Cortex of kidney (tissue), 1 donor: Measurements from ENCODE around the gene TAGLN2.

Source experiments
- DNase-seq: peaks from one replicate; lab custom pipeline; 2025; lab: John Stamatoyannopoulos, UW

TAGLN2 gene

DNA sequence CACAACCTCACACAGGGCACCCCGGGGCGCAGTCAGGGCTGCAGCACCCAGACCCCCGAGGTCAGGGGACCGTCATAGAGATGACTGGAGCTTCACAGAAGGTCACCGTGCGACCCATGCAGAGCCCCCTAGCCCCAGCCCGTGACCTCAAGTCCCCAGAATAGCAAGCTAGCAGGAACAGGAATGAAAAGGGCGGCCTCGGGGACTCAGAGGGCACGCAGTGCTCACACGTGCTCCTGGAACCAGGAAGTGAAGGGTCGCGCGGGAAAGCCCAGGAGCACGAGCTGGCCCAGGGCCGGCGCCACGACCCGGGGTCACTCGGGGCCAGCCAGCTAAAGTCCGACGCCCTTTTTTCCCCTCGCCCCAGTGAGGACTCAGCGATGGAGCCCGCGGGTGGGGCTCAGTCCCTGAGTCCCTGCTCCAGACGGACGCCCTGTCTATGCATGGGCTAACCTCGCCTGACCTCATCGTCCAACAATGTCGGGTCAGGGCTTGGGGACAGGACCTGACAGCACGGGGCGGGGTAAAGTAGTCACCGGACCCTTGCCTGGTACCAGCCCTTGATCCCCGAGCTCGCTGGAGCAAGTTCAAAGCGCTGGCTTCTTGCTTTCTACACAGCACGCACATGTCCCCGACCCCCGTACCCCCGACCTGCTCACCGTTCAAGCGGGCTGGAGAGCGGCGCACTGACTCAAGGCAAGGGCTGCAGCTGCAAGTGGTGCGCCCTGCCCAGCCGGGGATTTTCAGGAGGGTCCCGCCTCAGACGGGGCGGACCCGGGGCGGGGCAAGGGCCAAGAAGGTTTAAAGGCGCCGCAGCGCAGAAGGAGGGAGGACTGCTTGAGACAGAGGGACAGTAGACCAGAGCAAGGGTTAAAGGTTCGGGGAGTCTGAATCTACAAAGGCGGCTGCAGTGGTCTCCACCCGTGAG lies at the start of gene TAGLN2:
TSS of gene TAGLN2 (minus strand) at position 717 of the 928 bp plus-strand sequence. CDS start 4,998 bp downstream, outside the sequence.
- no peak for DNase-seq

DNA sequence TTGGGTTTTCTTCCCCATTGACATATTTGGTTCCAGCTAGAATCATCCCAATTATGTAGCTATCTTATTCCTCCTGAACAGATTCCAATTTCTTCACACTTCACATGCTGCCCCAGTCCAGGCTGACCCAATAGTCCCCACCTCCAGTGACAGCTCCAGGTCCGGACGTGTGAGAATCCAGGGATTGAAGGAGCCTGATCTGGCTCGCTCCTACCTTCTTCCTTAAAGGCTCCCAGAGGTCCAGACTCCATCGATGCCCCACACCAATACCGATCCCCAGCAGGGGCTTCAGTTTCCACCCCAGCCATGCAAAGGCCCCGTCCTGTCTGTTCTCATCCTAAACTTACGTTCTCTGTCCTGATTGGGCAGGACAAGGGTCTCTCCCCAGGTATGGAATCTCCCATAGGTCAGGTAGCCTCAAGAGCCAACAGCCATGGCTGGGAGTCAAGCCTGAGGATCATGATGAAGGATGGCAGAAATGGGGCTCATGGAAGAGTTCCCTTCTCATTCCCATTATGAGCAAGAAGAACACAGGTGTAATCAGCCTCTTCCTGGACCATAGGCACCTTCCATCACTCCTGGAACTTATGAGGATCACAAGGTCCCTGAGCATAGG lies 49.2 kb upstream of the TAGLN2 start:
- DNase-seq, result no peak

DNA sequence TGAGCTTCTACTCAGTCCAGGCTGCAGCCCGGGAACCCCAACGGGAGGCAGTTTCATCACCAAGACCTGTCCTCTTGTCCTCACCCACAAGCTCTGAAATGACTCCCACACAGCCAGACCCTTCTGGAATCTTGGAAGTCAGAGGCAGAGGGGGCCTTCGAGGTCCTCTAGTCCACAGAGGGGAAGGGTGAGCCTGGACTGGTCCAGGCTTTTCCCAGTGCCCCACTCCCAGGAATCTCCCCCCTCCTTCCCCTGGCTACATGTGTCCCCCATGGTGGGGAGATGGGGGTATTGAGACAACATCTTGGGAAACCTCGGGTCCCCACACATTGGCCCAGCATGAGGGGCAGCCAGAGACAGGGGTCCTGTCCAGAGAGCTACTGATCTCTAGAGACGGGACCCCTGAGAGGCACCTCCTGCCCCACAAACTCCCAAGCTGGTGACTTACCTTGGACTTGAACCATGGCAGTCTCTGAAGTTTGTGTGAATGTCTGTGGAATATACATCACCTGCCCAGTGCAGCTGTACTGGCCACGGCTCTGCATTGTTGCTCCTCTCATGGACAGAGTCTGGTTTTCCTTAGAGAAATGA lies 48.1 kb upstream of the TAGLN2 start:
- no peak for DNase-seq

DNA sequence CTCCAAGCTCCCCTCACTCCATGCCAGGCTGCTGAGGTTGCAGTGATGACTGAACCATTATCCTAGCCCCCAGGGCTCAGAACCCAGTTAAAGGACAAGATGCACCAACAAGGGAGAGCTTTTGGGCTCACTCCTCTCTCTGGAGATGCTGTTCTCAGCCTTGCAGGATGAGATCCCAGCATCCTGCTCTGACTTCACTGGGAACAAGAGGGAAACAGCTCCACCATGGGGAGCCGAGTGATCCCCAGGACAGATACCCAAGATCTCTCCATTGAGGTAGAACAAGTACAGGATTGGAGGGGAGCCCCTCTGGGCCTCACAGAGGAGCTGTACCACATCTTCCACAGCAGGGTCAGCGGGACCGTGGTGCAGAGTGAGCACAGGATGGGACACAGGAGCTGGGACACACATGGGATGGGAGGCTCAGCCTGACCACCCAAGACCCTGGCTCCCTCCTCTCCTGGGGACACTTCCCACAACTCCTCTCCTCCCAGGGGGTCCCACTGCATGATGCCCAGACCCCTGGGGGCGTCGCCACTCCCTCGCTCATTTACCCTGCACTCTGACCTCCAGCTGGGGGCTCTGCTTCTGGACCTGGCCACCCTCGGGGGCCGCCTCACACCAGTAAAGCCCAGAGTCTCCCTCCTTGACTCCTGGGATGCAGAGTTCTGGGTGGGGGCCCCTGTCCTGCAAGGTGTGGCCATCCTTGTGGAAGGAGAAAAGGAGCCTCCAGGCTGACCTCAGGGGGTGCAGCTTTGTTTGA lies 47.3 kb upstream of the TAGLN2 start:
- no peak for DNase-seq

DNA sequence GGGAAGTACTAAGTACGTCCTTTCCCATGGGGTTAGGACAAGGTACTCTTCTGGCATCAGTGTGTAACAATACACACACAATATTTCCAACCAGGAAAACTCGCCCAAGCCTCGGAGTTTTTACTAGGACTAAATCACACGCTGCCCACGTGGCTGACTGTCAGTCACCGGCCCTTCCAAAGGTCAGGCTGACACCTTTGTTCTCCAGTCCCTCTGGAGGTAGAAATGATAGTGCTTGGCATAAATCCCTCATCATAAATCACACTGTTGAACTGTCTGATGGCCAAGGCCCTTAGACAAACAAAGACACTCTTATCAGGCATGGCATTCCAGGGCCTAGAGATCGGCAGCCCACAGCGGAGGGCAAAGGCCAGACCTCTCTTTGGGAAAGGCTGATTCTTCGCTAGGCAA lies 45.6 kb upstream of the TAGLN2 start:
- DNase-seq, result no peak

DNA sequence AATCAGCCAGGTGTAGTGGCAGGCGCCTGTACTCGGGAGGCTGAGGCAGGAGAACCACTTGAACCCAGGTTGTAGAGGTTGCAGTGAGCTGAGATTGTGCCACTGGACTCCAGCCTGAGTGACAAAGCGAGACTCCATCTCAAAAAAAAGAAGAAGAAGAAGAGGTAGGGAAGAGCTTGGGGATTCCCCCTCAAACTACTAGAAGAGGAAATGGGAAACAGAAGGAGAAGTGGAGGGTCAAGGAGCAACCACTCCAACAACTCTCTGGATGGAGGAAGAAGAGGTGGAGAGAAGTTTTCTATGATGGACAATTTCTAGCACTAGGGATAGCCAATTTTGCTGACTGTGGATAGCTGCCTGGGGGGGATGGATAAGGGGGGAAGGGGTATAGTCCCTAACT lies 43.6 kb upstream of the TAGLN2 start:
- DNase-seq, result no peak

DNA sequence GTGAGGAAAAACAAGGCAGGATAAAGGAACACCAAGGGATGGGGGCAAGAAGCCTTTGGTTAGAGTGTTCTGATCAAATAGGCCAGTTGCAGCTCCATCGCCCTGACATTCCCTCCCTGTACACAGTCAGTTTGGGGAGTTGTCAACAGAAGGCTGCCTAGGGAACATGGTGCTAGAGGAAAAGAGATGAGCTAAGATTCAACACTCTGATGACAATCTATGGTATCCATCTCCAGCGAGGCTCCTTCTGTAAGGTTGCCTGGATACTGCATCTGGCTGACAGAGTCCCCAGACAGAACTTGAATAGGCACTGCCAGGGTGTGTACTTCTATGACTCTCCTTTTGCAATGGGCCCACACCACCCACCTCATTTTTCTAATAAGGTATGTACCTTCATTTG lies 40.0 kb upstream of the TAGLN2 start:
- no peak for DNase-seq

DNA sequence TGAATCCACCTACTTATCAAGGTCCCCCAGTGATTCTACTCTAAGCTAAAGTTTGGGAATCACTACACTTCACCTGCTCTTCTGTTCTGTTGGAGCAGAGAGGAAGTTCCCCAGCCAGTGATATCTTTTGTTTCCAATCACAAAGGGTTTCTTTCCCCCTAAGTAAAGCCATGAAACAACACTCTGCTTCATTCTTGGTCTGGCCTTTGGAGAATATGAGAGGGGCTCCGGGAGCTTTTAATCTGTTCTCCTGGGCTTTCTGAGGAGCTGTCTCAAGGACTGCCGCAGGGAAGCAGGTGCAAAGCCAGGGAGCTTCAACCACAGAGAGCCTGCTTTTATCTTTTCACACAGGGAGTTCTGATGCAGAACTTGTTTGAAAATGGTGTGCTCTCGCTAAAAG lies 38.8 kb upstream of the TAGLN2 start:
- DNase-seq, result no peak

DNA sequence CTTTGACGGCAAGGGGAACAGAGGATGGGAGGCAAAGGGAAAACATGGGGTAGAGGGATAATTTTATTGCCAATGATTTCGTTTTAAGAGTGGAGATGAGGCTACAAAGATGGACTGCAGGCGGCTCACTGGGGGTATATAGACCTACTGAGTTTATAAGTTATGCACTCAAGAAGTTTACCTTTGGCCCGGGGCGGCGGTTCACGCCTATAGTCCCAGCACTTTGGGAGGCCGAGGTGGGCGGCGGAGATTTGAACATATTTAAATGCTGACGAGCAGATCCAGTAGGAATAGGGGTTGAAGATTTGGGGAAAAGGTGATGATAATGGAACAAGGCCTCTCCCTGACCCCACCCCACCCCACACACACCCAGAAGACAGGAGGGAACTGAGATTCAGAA lies 36.9 kb upstream of the TAGLN2 start:
- DNase-seq, result no peak

DNA sequence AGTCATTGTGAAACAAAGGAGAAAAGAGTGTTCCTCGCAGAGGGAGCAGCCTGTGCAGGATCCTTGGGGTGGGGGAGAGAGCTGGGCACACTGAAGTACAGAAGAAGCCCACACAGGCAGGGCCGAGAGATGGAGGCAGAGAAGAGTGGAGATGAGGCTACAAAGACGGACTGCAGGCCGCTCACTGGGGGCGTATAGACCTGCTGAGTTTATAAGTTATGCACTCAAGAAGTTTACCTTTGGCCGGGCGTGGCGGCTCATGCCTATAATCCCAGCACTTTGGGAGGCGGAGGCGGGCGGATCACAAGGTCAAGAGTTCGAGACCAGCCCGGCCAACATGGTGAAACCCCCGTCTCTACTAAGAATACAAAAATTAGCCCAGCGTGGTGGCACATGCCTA lies 36.3 kb upstream of the TAGLN2 start:
- DNase-seq, result no peak

DNA sequence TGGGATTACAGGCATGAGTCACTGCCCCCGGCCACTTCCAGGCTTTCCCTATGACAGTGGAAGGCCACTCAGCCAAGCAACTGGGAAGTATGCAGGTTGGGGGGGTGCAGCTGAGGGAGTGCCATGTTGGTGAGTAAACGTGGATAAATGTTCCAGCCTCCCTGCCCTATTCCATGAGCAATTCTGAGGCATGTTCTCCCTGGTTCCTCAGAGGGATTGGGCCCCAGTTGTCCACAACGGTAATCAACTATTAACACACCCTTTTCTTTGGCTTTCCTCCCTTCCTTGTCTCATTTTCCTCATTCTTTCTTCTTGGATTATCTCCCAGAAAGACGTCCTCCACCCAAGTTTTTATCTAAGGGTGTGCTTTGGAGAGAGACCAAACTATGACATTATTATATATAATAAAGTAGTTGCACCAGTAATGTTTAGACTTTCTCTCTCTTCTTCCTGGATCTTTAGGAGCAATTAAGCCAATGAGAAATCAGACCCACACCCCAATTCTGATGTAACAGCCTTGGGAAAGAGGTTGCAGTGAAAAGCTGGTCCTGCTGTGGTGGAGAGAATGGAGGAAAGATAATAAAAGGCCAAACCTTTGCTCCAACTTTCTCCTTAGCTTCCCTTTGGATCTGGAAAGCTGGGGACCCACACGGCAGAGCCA lies 35.5 kb upstream of the TAGLN2 start:
- no peak for DNase-seq

DNA sequence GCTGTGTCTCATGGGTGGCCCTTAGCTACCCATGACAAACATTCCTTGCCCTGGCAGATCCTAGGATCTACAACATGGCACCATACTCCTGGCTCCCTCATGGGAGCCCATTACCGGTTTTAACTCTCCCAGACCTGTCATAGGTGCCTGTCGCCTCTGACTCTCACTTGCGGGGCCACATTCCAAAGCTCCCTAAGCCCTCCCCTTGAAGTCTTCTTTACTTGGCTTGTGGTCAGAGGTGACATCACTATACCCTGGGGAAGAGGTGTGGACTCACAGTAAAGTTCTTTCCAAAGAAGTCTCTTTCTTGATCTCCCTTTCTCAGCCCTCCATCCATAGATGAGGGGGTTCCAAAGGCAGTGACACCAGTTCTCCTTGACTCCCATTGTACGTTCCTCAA lies 34.1 kb upstream of the TAGLN2 start:
- DNase-seq, result no peak

DNA sequence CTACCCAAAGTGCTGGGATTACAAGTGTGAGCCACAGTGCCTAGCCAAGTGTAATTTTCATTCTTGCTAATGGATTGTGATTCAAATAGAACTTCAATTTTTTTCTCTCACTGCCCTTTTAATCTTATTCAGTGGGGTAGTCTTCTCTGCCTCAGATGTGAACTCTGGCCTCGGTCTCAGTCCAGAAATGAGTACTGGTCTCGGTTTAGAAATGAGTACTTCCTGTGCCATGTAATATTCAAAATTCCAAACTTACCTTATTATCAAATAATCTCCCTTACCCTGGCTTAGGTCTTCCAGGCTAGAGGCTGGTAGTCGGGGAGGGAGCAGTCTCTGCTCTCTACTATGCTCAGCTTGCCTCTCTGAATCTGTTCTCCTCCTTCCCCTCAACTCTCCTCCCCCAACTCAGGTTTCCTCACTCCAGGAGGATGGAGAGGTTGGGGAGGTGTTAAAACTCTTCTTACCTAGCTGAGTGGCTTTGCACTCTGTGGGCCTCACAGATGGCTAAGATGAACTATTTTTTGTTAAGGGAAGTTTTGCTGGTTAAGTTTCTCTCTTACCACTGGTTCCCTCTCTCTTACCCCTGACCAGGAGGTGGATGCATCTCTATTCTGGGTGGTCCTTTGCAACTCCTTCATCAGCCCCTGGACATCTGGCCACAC lies 33.5 kb upstream of the TAGLN2 start:
- no peak for DNase-seq

DNA sequence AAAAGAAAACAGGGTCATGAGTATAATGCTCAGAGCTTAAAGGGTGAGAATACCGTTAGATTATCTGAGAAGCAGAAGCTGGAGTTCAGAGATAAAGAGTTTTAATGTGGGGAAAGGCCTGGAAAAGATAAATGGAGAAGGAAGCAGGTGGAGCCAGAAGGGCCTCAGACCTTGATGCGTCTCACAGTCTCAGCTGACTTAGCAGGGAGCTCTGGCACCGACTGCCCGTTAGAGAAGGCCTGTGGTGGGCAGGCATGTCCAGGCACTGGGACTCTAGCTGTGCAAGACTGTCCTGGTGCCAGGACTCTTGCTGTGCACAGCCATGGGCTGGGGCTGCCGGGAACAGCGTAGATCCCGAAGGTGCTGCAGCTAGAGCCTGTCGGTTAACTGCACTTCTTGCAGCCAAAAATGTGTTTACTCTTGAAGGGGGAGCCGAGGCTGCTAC lies 32.5 kb upstream of the TAGLN2 start:
- no peak for DNase-seq

DNA sequence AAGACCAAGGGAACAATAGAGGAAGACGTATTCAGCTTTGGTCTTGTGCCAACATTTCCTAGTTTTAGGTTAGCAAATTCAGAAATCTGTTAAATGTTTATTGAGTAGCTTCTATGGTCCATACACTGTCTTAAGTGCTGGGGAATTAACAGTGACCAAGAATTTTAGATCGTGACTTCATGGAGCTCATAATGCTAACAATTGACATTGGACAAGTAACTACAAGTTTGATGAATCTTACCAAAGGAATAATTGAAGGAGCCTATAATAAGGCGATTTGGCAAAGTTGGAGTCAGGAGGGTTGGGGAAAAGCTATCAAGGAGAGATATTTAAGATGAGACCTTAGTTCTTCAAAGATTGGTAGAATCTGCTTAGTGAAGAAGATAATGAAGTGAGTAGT lies 30.1 kb upstream of the TAGLN2 start:
- no peak for DNase-seq

DNA sequence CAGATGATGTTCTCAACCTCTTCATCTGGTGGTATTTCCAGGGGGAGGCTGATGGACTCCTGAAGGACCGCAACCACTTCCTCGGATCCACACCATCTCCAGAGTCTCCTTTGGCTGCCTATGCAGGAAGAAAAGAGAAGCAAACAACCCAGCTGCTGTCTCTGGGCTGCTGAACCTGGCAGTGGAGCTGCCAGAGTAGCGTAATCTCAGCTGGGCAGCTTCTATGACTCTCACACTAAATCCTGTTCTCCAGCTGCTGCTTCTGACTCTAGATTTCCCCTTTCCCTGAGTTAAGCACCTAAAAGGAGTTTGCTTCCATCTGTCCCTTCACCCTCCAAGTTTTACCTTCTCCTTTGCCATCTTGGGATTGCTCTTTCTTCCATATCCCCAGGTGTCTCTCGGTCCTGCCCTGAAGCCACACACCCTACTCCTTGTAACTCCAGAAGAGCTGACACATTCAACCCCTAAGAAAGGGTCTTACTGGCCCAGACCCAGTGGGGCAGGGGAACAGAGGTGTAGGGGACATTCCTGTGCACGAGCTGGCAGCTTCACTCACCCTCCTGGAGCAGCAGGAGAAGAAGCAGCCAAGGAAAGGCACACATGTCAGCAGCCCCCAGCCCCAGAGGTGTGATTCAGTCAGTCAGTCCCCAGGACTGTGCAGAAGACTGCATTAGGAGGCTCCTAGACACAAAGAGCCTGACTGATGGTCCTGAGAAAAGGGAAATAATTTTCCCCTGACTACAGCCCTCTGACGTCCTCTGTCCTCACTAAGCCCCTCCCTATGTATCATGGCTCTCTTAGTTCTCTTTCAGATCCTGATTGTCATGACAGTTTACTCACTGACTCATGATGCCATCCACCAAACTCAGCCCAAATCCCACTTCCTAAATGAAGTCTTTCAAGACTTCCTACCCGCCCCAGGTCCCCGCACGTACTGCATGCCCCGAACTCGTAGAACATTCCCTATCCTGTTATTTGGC lies 28.5 kb upstream of the TAGLN2 start, which contains the start of gene SLAMF9:
TSS of gene SLAMF9 (minus strand) at position 702 of the 980 bp plus-strand sequence. CDS start at position 602, 100 bp downstream.
- no peak for DNase-seq

DNA sequence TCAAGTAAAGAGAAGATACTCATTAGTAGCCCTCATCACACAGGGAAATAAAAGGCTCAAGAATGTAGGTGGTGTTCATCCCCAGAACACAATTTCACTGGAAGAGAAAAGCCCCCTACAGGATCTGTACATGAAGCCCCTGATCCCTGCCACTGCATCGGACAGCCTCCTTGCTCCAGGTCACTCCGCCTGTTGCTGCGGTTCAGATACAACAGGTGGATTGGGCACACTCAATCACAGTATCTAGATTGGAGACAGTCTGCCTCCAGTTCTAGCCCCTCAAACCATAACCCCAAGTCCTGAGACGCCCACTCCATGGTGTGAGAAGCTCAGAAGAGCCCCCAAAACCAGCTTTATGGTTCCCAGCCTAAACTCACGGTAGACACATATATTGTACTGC lies 27.6 kb upstream of the TAGLN2 start:
- no peak for DNase-seq

DNA sequence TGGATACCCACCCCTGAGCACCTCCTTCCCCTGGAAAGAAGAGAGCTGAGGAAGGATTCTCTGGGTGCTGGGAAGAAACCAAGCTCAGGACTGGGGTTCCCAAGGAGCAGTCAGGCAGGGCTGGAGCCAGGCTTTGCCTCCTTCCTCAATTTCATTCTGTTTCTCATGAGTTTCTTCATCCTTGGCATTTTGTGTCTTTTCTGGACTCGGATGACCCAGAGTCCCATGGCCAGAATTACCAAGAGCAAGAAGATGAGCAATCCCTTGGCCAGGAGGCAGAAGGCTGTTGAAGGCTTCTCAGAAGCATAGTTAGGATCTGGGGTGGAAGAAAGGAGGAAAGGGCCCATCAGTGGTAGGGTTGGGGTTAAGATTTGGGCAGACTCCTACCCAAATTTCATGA lies 26.2 kb upstream of the TAGLN2 start:
- no peak for DNase-seq

DNA sequence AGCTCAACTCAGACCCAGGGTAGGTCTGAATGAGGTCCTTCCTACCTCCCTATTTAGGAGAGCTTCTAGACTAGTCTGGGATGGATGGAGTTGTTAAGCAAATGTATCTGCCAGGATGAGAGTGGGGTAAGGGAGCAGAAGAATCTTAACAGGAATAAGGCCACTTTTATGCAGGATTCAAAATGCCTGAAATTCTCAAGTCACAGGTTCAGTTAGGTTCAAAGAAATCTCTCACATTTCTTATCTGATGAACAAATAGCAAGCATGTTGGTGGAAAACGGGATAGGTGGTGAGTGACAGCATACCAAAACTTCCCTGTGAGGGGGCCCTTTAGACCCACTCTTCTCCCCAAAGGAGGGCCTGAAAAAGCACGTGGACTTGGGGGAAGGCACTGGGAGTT lies 25.7 kb upstream of the TAGLN2 start:
- DNase-seq, result no peak

DNA sequence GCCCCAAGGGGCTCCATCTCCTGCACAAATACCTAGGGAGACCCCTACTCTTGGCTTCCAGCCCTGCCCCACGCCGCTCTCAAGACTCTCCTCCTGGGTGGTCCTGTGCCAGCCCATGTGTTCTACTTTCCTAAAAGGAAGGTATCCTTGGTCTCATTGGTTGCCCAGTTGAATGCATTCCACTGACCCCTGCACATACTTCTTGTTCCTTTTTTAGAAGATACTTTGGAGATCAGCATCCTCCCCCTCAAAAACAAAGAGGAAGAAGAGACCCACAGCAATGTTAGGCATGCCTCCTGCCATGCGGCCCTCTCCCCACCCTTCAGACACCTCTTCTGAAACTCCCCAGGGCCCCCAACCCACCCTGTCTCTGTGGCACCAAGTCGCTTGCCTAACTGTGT lies 24.7 kb upstream of the TAGLN2 start:
- no peak for DNase-seq
